ENCODE results near the gene ADM.

Gene ADM

GRCh38 chr11:10293423-10294289 lies 11.2 kb upstream of the ADM start, which contains the start of gene SBF2:
SBF2 (minus strand) TSS chr11:10294219; CDS start chr11:10294069, 150 bp downstream.
- no peak for TF ChIP-seq CTCF (IDR thresholded peaks at IDR 0.05)

- TF ChIP-seq CTCF (IDR thresholded peaks at IDR 0.05), result no peak
These were observed 10.5 kb upstream of the ADM start for GRCh38 chr11:10294290-10294953.

GRCh38 chr11:10295064-10295901 lies 9.6 kb upstream of the ADM start:
- no peak for TF ChIP-seq CTCF (IDR thresholded peaks at IDR 0.05)

- TF ChIP-seq CTCF (IDR thresholded peaks at IDR 0.05), result no peak
These were observed 6.5 kb upstream of the ADM start for GRCh38 chr11:10298342-10298741.

GRCh38 chr11:10301656-10302358 lies 3.1 kb upstream of the ADM start:
- TF ChIP-seq CTCF (IDR thresholded peaks at IDR 0.05), result no peak

DNA sequence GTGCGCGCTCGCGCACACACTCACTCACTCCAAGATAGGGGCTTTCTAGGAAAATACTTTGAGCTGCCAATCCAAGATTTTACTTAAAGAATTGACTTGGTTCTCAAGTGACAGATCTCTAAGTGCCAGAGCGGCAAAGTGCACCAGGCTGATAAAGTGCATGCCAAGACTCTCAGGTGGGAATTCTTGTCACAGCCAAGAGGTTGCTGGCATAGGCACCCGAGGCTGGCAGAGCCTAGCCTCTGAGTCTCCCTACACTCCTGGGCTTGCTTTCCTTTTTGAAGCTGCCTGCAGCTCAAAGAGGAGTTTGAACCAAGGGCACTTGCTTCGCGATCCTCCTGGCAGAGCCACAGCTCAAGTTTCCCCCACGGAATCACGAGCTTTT lies 2.5 kb upstream of the ADM start:
- no peak for TF ChIP-seq CTCF (IDR thresholded peaks at IDR 0.05)
